K562 treated with DMSO at 1 percent for 24 hours (cell line): ENCODE results near the gene UCN3. TPM values are rescaled to one million over a fixed set of nuclear protein-coding genes. Genes with fewer than 3 reads are reported as not detected.

ENCODE experiments used
- total RNA-seq: library from RNA; unstranded; fragments of 300-600 nt; gene quantifications from 2 replicates; pipeline ENCODE4 v1.2.3, GENCODE V29; 2022; ENCODE audit warnings: low read depth; ENCODE audit not compliant: insufficient read depth

UCN3 gene, protein sequence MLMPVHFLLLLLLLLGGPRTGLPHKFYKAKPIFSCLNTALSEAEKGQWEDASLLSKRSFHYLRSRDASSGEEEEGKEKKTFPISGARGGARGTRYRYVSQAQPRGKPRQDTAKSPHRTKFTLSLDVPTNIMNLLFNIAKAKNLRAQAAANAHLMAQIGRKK
- not detected in 2 replicates for total RNA-seq

DNA sequence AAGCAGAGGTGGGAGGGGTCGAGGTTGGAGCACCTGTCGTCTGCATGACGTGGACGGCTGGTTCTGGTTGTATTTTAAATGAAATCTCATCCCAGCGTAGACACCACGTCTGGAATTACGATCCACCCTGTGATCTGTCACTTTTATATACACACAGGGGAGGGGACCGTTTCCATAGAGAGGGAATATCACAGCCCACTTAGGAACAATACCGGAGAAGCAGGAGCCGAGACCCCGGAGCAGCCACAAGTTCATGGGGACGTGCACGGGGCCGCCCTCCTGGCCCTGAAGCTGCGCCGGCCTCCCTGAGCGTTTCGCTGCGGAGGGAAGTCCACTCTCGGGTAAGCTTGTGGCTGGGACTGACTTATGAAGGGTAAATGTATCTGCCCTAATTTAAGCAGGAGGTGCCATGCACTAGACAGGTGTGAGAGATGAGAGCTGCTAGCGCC, at the start of gene UCN3:
UCN3 (plus strand) TSS at position 77 of the 449 bp plus-strand sequence. CDS start 8,755 bp downstream, outside the sequence.

DNA sequence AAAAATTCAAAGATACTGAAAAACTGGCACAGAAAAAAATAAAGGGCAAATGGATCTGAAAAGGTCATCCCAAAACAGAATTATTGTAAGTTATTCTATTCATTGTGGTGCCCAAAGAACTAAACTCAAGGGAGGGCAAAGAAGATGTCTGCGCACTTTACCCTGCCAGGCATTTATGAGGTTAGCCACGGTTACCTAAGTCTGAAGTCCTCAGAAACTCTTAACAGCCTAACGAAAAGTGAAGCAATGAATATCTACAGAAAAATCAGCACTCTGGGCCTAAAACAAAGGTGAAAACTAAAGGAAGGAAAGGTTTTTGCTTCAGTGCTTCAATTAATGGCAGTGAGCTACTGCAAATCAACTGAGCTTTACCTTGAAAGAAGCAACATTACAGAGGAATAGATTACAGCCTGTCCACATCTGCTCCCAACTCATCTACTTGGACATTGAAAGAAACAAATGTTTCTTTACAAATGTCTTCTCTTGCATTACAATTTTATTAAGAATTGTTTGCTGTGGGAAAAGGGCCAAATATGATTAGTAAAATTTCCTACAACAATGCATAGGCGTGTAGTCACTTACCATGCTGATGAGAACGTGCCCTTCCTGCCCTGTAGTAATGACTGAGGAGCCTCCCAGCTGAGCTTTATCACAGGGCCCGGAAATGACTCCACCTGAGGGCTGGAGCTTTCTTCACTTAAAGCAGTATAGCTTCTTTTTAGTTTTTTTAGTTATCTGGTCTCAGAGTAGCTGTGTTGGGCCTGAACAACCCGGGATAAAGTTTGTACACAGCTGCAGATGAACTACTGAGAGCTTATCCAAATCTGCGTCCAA, 39.7 kb downstream of the UCN3 start, which contains the start of gene TUBAL3:
TUBAL3 (minus strand) TSS at position 621 of the 834 bp plus-strand sequence; CDS start at position 585, 36 bp downstream.

DNA sequence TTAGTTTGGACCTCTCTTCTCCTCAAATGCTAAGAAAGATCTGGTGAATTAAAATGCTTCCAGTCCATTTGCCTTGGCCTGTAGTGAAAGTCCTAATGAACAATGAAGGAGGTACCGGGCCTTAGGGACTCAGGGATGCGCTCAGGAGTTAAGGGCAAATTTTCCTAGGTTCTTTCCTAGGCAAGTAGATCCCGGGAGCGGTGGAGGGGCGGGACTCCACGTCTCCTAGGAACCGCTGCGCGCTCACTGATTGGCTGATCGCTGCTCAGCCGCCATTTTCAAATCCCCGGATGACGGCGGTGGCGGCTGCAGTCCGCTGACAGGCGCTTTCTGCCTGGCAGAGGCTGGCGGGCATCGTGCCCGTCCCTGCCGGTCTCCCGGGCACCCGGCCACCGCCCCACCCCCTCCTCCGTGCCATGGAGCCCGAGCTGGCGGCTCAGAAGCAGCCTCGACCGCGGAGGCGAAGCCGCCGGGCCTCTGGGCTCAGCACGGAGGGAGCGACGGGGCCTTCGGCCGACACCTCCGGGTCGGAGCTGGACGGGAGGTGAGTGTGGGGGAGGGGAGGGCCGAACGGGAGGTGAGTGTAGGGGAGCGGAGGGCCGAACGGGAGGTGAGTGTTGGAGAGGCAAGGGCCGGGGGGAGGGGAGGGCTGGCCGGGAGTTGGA, 47.6 kb downstream of the UCN3 start, which contains the start of gene NET1:
NET1 (plus strand) TSS at position 281 of the 665 bp plus-strand sequence; CDS start at position 417, 136 bp downstream.

Other genes with a start within 250 kb of the UCN3 start
- not detected in 2 replicates for gene AKR1C8, start 179.8 kb upstream of the UCN3 start, total RNA-seq
- not detected in 2 replicates for gene AKR1C4, start 168.1 kb upstream of the UCN3 start, total RNA-seq
- gene TUBAL3, start 39.9 kb downstream of the UCN3 start, total RNA-seq: 5.6 and 6.9 TPM in 2 replicates
- gene NET1, start 47.6 kb downstream of the UCN3 start, total RNA-seq: 82.6 and 92.2 TPM in 2 replicates
- gene CALML5, start 134.6 kb downstream of the UCN3 start, total RNA-seq: not detected in 2 replicates
- gene CALML3, start 160.0 kb downstream of the UCN3 start, total RNA-seq: not detected in 2 replicates